ENCODE data around the gene LRRC75B.

Gene LRRC75B

GRCh38 chr22:24564376-24565058, 28.4 kb downstream of the LRRC75B start:
- CTCF ChIA-PET, result interaction anchor here (0.6 kb wide), 1 partner anchor 316 kb away, joined by 4 read pairs; no protein-coding TSS in a partner anchor
- POLR2A ChIA-PET, result interaction anchor here (0.6 to 1.3 kb wide), 2 partner anchors 9 to 24 kb away, joined by 5 to 12 read pairs; partner anchors contain the start of gene GUCD1

GRCh38 chr22:24563246-24563645, 29.6 kb downstream of the LRRC75B start:
- Histone ChIP-seq H3K9me3 (ENCODE audit: control insufficient read depth, insufficient read depth, low read depth, low read length) (no peaks in the 10 kb centered on the region), H3K4me3 (ENCODE audit: low read depth, low read length) (no peak overlapping the region), H3K27ac (ENCODE audit: extremely low read depth, low read depth, low read length) (no peak overlapping the region), H3K36me3 (ENCODE audit: control insufficient read depth in 2 of 2, insufficient read depth in 1 of 2, low read length in 2 of 2) (peaks cover 66 to 96% of the 10 kb centered on the region in 2 experiments), H3K4me1 (ENCODE audit: control insufficient read depth, insufficient read depth, low read length) (no peaks in the 10 kb centered on the region)
- POLR2A ChIA-PET, result interaction anchor here (0.9 to 1.8 kb wide), 2 partner anchors 9 to 10 kb away, joined by 4 read pairs; partner anchors contain the start of gene GUCD1
- TF ChIP-seq REPIN1 (tag by site-specific recombination; IDR thresholded peaks at IDR 0.05; ENCODE audit: low read depth), result no peak
- TF ChIP-seq ZNF514 (tag by site-specific recombination; IDR thresholded peaks at IDR 0.05), result no peak
- TF ChIP-seq BCL11B (tag by site-specific recombination; IDR thresholded peaks at IDR 0.05; ENCODE audit: low read depth), result no peak
- no peak for TF ChIP-seq ZNF311 (tag by site-specific recombination; IDR thresholded peaks at IDR 0.05; ENCODE audit: borderline replicate concordance)
- no peak for TF ChIP-seq ZNF660 (tag by site-specific recombination; IDR thresholded peaks at IDR 0.05)
- no peak for TF ChIP-seq ZSCAN18 (tag by site-specific recombination; IDR thresholded peaks at IDR 0.05)
- no peak for TF ChIP-seq ZNF488 (tag by site-specific recombination; IDR thresholded peaks at IDR 0.05)
- TF ChIP-seq AEBP2 (tag by site-specific recombination; IDR thresholded peaks at IDR 0.05; ENCODE audit: borderline replicate concordance), result no peak
- TF ChIP-seq ZNF274 (IDR thresholded peaks at IDR 0.05; ENCODE audit: low read length), result no peak
- TF ChIP-seq ZNF274 (tag by site-specific recombination; IDR thresholded peaks at IDR 0.05; ENCODE audit: borderline replicate concordance), result no peak
- no peak for TF ChIP-seq ZBTB7A (tag by site-specific recombination; IDR thresholded peaks at IDR 0.05; ENCODE audit: low read depth)
- TF ChIP-seq ZNF701 (tag by site-specific recombination; IDR thresholded peaks at IDR 0.05), result no peak
- no peak for TF ChIP-seq ZBTB49 (tag by site-specific recombination; IDR thresholded peaks at IDR 0.05; ENCODE audit: low read depth)
- TF ChIP-seq ZNF24 (tag by site-specific recombination; IDR thresholded peaks at IDR 0.05), result no peak
- no peak for TF ChIP-seq ZNF221 (tag by site-specific recombination; IDR thresholded peaks at IDR 0.05; ENCODE audit: borderline replicate concordance)
- CTCF ChIA-PET, result no interaction called here

More at GRCh38 chr22:24564376-24565058, 28.4 kb downstream of the LRRC75B start:
- Histone ChIP-seq H3K4me1 (ENCODE audit: control insufficient read depth, insufficient read depth, low read length) (no peaks in the 10 kb centered on the region), H3K27ac (ENCODE audit: extremely low read depth, low read depth, low read length) (peak overlapping the region; percentile 5; the same call in 1 of the 2 replicates), H3K9me3 (ENCODE audit: control insufficient read depth, insufficient read depth, low read depth, low read length) (no peaks in the 10 kb centered on the region), H3K4me3 (ENCODE audit: low read depth, low read length) (no peak overlapping the region), H3K36me3 (ENCODE audit: control insufficient read depth in 2 of 2, insufficient read depth in 1 of 2, low read length in 2 of 2) (peaks cover 73 to 93% of the 10 kb centered on the region in 2 experiments)
- TF ChIP-seq ZNF600 (tag by site-specific recombination; IDR thresholded peaks at IDR 0.05) (0 out of 2 replicates have a peak, but pooled peaks have one; percentile 32), ZNF239 (tag by site-specific recombination; IDR thresholded peaks at IDR 0.05) (no peak), ZNF514 (tag by site-specific recombination; IDR thresholded peaks at IDR 0.05) (no peak), ZNF121 (tag by site-specific recombination; IDR thresholded peaks at IDR 0.05) (peak; percentile 63; the same call in 1 of the 2 replicates), ZNF664 (tag by site-specific recombination; IDR thresholded peaks at IDR 0.05) (no peak), ZNF19 (tag by site-specific recombination; IDR thresholded peaks at IDR 0.05; ENCODE audit: low read depth) (no peak), ZNF341 (tag by site-specific recombination; IDR thresholded peaks at IDR 0.05; ENCODE audit: low read depth) (peak; percentile 89), OSR2 (tag by site-specific recombination; IDR thresholded peaks at IDR 0.05) (0 out of 2 replicates have a peak, but pooled peaks have one; percentile 12), ZNF404 (tag by site-specific recombination; IDR thresholded peaks at IDR 0.05) (no peak), ZNF211 (tag by site-specific recombination; IDR thresholded peaks at IDR 0.05; ENCODE audit: low read depth) (no peak)

All from HEK293 (cell line).